SKM-1 treated with dmso at 0.1 percent for 144 hours (cell line): ENCODE measurements around the gene CDY2A.
"Not testable (repeated sequence)": the region's sequence is repeated elsewhere in the genome, so short reads cannot be mapped to it uniquely, and the experiment has no call there.

Experiments
- DNase-seq: peaks from one replicate; lab custom pipeline; 2025; ENCODE audit not compliant: unreplicated experiment; lab: John Stamatoyannopoulos, UW

The CDY2A gene

GRCh38 chrY:18025487-18025886 lies at the start of gene CDY2A:
Gene CDY2A (plus strand): TSS chrY:18025787. CDS start chrY:18026115, 328 bp downstream.
- not testable (repeated sequence) for DNase-seq

GRCh38 chrY:17997586-17997985 lies 28.0 kb upstream of the CDY2A start:
- not testable (repeated sequence) for DNase-seq

- not testable (repeated sequence) for DNase-seq
These were observed 27.3 kb upstream of the CDY2A start for GRCh38 chrY:17998266-17998665.

GRCh38 chrY:18023897-18024296 lies 1.7 kb upstream of the CDY2A start:
- DNase-seq: not testable (repeated sequence)

- DNase-seq: not testable (repeated sequence)
These were observed 3.3 kb downstream of the CDY2A start for GRCh38 chrY:18028845-18029244.

- not testable (repeated sequence) for DNase-seq
These were observed 4.6 kb downstream of the CDY2A start for GRCh38 chrY:18030178-18030577.

GRCh38 chrY:18034100-18034814 lies 8.7 kb downstream of the CDY2A start:
- not testable (repeated sequence) for DNase-seq

DNA sequence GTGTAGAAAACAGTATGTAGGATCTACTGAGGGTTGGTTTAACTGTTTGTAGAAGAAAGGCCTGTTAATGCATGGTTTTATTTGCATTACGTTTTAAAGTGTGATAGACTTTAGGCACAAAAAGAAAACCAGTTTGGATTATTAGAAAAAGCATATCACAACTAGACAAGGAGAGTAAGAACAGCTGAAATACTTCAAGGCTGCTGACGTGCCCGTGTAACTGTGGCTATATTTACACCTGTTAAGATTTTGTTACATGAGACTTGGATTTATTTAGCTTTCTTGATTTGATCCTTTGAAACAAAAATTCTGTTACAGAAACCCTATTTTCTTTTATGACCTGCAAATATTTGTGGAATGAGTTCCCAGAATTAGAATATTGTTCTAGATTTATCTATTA lies 9.3 kb downstream of the CDY2A start:
- DNase-seq: not testable (repeated sequence)

- not testable (repeated sequence) for DNase-seq
These were observed 19.4 kb downstream of the CDY2A start for GRCh38 chrY:18044990-18045389.

DNA sequence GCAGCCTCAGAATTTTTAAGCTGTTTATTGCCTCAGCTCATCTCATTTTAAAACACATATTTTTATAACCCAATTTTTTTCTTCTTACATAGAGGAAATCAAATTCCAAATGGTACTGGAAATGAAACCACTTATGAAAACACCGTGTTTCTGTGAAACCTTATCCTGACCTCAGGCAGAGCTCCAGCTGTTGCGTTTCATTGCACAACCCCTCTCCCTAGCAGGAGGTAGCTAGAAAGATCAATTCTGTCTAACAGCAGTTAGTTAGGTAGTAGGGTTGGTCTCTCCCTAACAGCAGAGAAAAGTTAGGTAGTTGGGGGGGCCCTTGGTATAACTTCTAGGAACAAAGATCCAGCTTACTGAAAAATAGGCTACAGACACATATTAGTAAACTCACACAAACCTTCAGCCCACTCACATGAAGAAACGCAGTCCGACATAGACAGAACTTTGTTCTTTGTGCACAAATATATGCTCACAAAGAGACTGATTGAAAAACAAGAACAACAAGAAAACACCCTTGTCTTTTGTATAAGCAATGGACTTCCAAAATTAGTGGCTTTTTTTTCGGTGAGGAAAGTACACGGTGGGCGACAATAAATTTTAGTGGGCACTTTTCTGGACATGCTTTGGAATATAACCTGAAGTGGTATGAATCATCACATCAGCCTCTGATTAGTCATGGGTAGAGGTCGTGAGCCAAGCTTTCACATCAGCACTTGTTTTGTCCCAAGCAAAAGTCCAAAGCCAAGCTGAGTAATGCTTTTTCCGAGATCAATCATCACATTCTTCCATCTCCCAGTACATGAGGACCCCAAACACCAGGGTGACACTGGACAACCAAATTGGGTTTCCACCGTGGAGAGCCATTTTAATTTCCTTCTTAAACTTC lies 22.8 kb downstream of the CDY2A start:
- DNase-seq: not testable (repeated sequence)

- DNase-seq: not testable (repeated sequence)
These were observed 23.5 kb downstream of the CDY2A start for GRCh38 chrY:18049061-18049460.

DNA sequence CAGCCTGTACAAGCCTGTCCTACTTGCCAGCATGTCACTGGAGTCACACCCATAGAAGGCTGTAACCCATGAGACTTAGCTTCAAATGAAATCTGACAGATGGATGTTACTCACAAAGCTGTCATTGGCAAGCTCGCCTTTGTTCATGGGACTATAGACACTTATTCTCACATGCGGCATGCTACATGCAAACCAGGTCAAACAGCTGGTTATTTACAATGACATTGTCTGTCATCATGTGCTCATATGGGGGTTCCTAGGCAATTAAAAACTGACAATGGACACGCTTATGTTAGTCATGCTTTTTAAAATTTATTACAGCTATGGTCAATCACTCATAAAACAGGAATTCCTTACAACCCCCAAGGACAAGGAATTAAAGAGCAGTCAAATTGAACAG lies 30.9 kb downstream of the CDY2A start:
- DNase-seq: not testable (repeated sequence)

GRCh38 chrY:18073464-18073863 lies 47.9 kb downstream of the CDY2A start:
- DNase-seq: not testable (repeated sequence)
